LoVo (cell line): ENCODE results near the gene FRMD4A.

Experiments used
- DNase-seq: peaks from one replicate; pipeline ENCODE4 v3.0.0-alpha.2; 2016; ENCODE audit warnings: low spot score

The FRMD4A gene

GRCh38 chr10:14016011-14016536, 314.6 kb downstream of the FRMD4A start:
- DNase-seq: no peak

GRCh38 chr10:14014423-14014822, 316.3 kb downstream of the FRMD4A start:
- DNase-seq: no peak

GRCh38 chr10:14010769-14011574, 319.8 kb downstream of the FRMD4A start:
- DNase-seq: no peak

GRCh38 chr10:14010101-14010558, 320.6 kb downstream of the FRMD4A start:
- no peak for DNase-seq

GRCh38 chr10:14009371-14010100, 321.2 kb downstream of the FRMD4A start:
- DNase-seq: no peak

GRCh38 chr10:14008740-14009080, 322.0 kb downstream of the FRMD4A start:
- DNase-seq: no peak

- DNase-seq: no peak
Observed at GRCh38 chr10:14004536-14004935, 326.2 kb downstream of the FRMD4A start.

GRCh38 chr10:14003517-14004184, 327.1 kb downstream of the FRMD4A start:
- DNase-seq: no peak

GRCh38 chr10:14001298-14002040, 329.3 kb downstream of the FRMD4A start:
- DNase-seq: no peak

GRCh38 chr10:13998163-13998835, 332.4 kb downstream of the FRMD4A start:
- DNase-seq: no peak

GRCh38 chr10:13997650-13998049, 333.1 kb downstream of the FRMD4A start:
- DNase-seq: no peak

GRCh38 chr10:13994932-13995331, 335.8 kb downstream of the FRMD4A start:
- no peak for DNase-seq

- no peak for DNase-seq
Observed at GRCh38 chr10:13993673-13994089, 337.0 kb downstream of the FRMD4A start.

- DNase-seq: no peak
Observed at GRCh38 chr10:13993169-13993568, 337.6 kb downstream of the FRMD4A start.

GRCh38 chr10:13991353-13991752, 339.4 kb downstream of the FRMD4A start:
- DNase-seq: no peak

- no peak for DNase-seq
Observed at GRCh38 chr10:13990946-13991345, 339.8 kb downstream of the FRMD4A start.

- DNase-seq: no peak
Observed at GRCh38 chr10:13990392-13990805, 340.3 kb downstream of the FRMD4A start.

GRCh38 chr10:13989616-13990015, 341.1 kb downstream of the FRMD4A start:
- no peak for DNase-seq

- DNase-seq: peak; percentile 12
Observed at GRCh38 chr10:13987446-13987845, 343.3 kb downstream of the FRMD4A start.

GRCh38 chr10:13984647-13985155, 346.0 kb downstream of the FRMD4A start:
- no peak for DNase-seq

GRCh38 chr10:13983035-13983434, 347.7 kb downstream of the FRMD4A start:
- DNase-seq: no peak
